ENCODE data around the gene ARHGEF9. TPM values are rescaled to one million over a fixed set of nuclear protein-coding genes. Genes with fewer than 3 reads are reported as not detected.

Gene ARHGEF9
- total and polyA plus RNA-seq, 2 of the 8 experiments (the other 6 are each of a cell fraction or from before 2014, with no cell fraction given) = 28.7 to 31.8 TPM

- Histone ChIP-seq H3K18ac (ENCODE audit: extremely low read depth, low read length) (no peak overlapping the region), H2BK12ac (ENCODE audit: low read depth, low read length) (no peak overlapping the region), H3K36me3 (ENCODE audit: control insufficient read depth in 2 of 4, insufficient read depth in 4 of 4, low read length in 3 of 4) (peaks cover 0 to 14% (median 5%) of the 10 kb centered on the region in 4 experiments; a peak in 3 of 8 replicates), H4K91ac (replicated peaks; ENCODE audit: insufficient read length, low read length) (no peak overlapping the region), H2BK15ac (ENCODE audit: low read length) (no peak overlapping the region), H3K4ac (replicated peaks; ENCODE audit: insufficient read length, low read depth, low read length) (no peak overlapping the region), H3K27me3 (replicated peaks in 1 of 4; ENCODE audit: control insufficient read depth in 3 of 4, extremely low read depth in 1 of 4, insufficient read depth in 3 of 4, low read length in 3 of 4) (no peaks in the 10 kb centered on the region), H2BK5ac (ENCODE audit: low read depth, low read length) (no peak overlapping the region), H3K4me1 (replicated peaks in 1 of 4; ENCODE audit: control insufficient read depth in 3 of 4, insufficient read depth in 4 of 4, low read length in 3 of 4) (no peaks in the 10 kb centered on the region), H3K79me1 (ENCODE audit: low read depth, low read length) (no peaks in the 10 kb centered on the region), H2AK5ac (ENCODE audit: low read depth, low read length) (no peak overlapping the region), H2AFZ (ENCODE audit: low read length) (no peak overlapping the region), H4K8ac (ENCODE audit: extremely low read depth, insufficient read depth, low read length) (no peak overlapping the region), H4K20me1 (replicated peaks in 1 of 2; ENCODE audit: control insufficient read depth in 1 of 2, insufficient read depth in 2 of 2, low read length in 2 of 2) (no peaks in the 10 kb centered on the region), H3K23ac (ENCODE audit: insufficient read length) (no peak overlapping the region), H3K27ac (ENCODE audit: low read depth, low read length) (no peak overlapping the region), H3K4me2 (ENCODE audit: insufficient read depth in 1 of 2, low read depth in 2 of 2, low read length in 2 of 2) (no peak overlapping the region), H2BK20ac (ENCODE audit: low read length) (no peak overlapping the region), H3K79me2 (ENCODE audit: control insufficient read depth in 1 of 2, insufficient read depth in 2 of 2, low read length in 2 of 2) (no peaks in the 10 kb centered on the region), H3K9me3 (ENCODE audit: insufficient read depth in 2 of 2, low read depth in 1 of 2, low read length in 1 of 2) (no peaks in the 10 kb centered on the region), H3K23me2 (ENCODE audit: low read depth, low read length) (no peaks in the 10 kb centered on the region), H4K5ac (ENCODE audit: insufficient read length, low read depth, low read length) (no peak overlapping the region), H3K56ac (replicated peaks; ENCODE audit: insufficient read length, low read depth, low read length) (no peak overlapping the region), H2BK120ac (replicated peaks; ENCODE audit: low read depth, low read length) (no peak overlapping the region), H3K4me3 (ENCODE audit: extremely low read depth in 1 of 4, insufficient read depth in 2 of 4, low read depth in 3 of 4, low read length in 4 of 4) (no peak overlapping the region), H3K14ac (ENCODE audit: insufficient read length) (no peak overlapping the region), H3K9ac (replicated peaks in 1 of 4; ENCODE audit: extremely low read depth in 1 of 4, low read depth in 3 of 4, low read length in 3 of 4) (no peak overlapping the region)
- WGBS, 2 experiments (ENCODE audit: extremely low coverage in 1 of 2, insufficient coverage in 1 of 2, insufficient read length in 1 of 2, insufficient replicate concordance in 2 of 2, low coverage in 1 of 2, low lambda C conversion rate in 2 of 2, missing lambda C conversion rate in 1 of 2) = 90% methylated on average over 1 of the region's 1 CpG; no CpG with 5 or more reads in 1 of the 2 experiments
- POLR2A ChIA-PET (ENCODE audit: partially characterized antibody) = interaction anchor here (0.9 kb wide), 1 partner anchor 9 kb away, joined by 3 read pairs; no protein-coding TSS in a partner anchor
- TF ChIP-seq POLR2A (IDR thresholded peaks at IDR 0.05; ENCODE audit: control extremely low read depth in 1 of 2, low read depth in 2 of 2, low read length in 2 of 2) (no peak), FOSL1 (IDR thresholded peaks at IDR 0.05; ENCODE audit: insufficient read depth, low read depth, low read length) (no peak), TAF7 (optimal IDR thresholded peaks at IDR 0.05; ENCODE audit: borderline replicate concordance, low read depth, low read length) (no peak)
- DNase-seq (ENCODE audit: low read depth in 1 of 2, low spot score in 2 of 2) (no peak), FAIRE-seq (no peak)
- CTCF ChIA-PET (ENCODE audit: partially characterized antibody) = no interaction called here
These were observed 126.1 kb downstream of the ARHGEF9 start for GRCh38 chrX:63658920-63659319.
